Ascending aorta (tissue), 2 donors: ENCODE data around the gene ZNF653. TPM values are rescaled to one million over a fixed set of nuclear protein-coding genes. Genes with fewer than 3 reads are reported as not detected.

ENCODE experiments used
- DNase-seq, 2 donors: peaks; one replicate each; pipeline ENCODE4 v3.0.0-alpha.2; 2019; ENCODE audit warnings: low spot score in 2 of 2
- H3K27ac ChIP-seq, 2 donors: fragments of 200-600 bp; sonication (generic); one replicate each; pipeline ENCODE4 v1.5.1; 2016 to 2017; ENCODE audit warnings: mild to moderate bottlenecking in 1 of 2
- H3K27me3 ChIP-seq: fragments of 200-600 bp; sonication (generic); one replicate; pipeline ENCODE4 v1.5.1; 2017
- H3K36me3 ChIP-seq, 2 donors: fragments of 200-600 bp; sonication (generic); one replicate each; pipeline ENCODE4 v1.5.1; 2016
- H3K4me1 ChIP-seq, 2 donors: fragments of 200-600 bp; sonication (generic); one replicate each; pipeline ENCODE4 v1.5.1; 2016 to 2017; ENCODE audit warnings: mild to moderate bottlenecking in 1 of 2
- H3K4me3 ChIP-seq, 2 donors: fragments of 200-600 bp; sonication (generic); one replicate each; pipeline ENCODE4 v1.5.1; 2016 to 2017; ENCODE audit warnings: mild to moderate bottlenecking in 1 of 2
- H3K9me3 ChIP-seq, 2 donors: fragments of 200-600 bp; sonication (generic); one replicate each; pipeline ENCODE4 v1.5.1; 2016
- intact Hi-C: fragments of 100-400 bp; cut with DNase I; formaldehyde crosslinking; loops from one replicate; pipeline ENCODE4 v1.15.1; 2023
- total RNA-seq: library from RNA; depleted of rRNA; stranded (reverse); fragments of >200 nt; gene quantifications from one replicate; pipeline ENCODE4 v1.1.0, GENCODE V29; 2016
- TF ChIP-seq, protein P1 (sequence below), 3 experiments: fragments of 200-600 bp in 2 of 3; fragments of 450-650 bp in 1 of 3; sonication (generic) in 2 of 3; IDR thresholded peaks; one replicate each; pipeline ENCODE4 v1.5.1; 2016 to 2019; ENCODE audit warnings: antibody characterized with exemption in 3 of 3, mild to moderate bottlenecking in 1 of 3, moderate library complexity in 1 of 3

The ZNF653 gene
- total RNA-seq, 1 donor from 2014 or later = 7.6 TPM

GRCh38 chr19:11534538-11534937, 28.9 kb upstream of the ZNF653 start:
- Histone ChIP-seq H3K27ac (peak overlapping the region; percentile 95 to 97), H3K9me3 (no peaks in the 10 kb centered on the region), H3K4me1 (peaks cover 7 to 17% of the 10 kb centered on the region in 2 donors), H3K27me3 (no peaks in the 10 kb centered on the region), H3K4me3 (no peak overlapping the region), H3K36me3 (no peaks in the 10 kb centered on the region)
- TF ChIP-seq, protein P1, sequence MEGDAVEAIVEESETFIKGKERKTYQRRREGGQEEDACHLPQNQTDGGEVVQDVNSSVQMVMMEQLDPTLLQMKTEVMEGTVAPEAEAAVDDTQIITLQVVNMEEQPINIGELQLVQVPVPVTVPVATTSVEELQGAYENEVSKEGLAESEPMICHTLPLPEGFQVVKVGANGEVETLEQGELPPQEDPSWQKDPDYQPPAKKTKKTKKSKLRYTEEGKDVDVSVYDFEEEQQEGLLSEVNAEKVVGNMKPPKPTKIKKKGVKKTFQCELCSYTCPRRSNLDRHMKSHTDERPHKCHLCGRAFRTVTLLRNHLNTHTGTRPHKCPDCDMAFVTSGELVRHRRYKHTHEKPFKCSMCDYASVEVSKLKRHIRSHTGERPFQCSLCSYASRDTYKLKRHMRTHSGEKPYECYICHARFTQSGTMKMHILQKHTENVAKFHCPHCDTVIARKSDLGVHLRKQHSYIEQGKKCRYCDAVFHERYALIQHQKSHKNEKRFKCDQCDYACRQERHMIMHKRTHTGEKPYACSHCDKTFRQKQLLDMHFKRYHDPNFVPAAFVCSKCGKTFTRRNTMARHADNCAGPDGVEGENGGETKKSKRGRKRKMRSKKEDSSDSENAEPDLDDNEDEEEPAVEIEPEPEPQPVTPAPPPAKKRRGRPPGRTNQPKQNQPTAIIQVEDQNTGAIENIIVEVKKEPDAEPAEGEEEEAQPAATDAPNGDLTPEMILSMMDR (IDR thresholded peaks at IDR 0.05) = no peak
- no peak for DNase-seq
- intact Hi-C loops = loop anchor here (10.0 kb wide), 1 partner anchor 1250 kb away; no protein-coding TSS in a partner anchor

- peak in 1 of 2 donors; percentile 83 for DNase-seq
- TF ChIP-seq, protein P1 (IDR thresholded peaks at IDR 0.05) = peak in 1 of 3 experiments; percentile 37
- no peaks in the 10 kb centered on the region for H3K9me3 ChIP-seq
- H3K4me1 ChIP-seq = peaks cover 8 to 22% of the 10 kb centered on the region in 2 donors
- peak overlapping the region; percentile 92 to 94 for H3K27ac ChIP-seq
- no peak overlapping the region for H3K4me3 ChIP-seq
- H3K27me3 ChIP-seq = no peaks in the 10 kb centered on the region
- intact Hi-C loops = loop anchor here (10.0 kb wide), 1 partner anchor 1254 kb away; no protein-coding TSS in a partner anchor
- no peaks in the 10 kb centered on the region for H3K36me3 ChIP-seq
Observed at GRCh38 chr19:11530432-11530831, 24.8 kb upstream of the ZNF653 start.

DNA sequence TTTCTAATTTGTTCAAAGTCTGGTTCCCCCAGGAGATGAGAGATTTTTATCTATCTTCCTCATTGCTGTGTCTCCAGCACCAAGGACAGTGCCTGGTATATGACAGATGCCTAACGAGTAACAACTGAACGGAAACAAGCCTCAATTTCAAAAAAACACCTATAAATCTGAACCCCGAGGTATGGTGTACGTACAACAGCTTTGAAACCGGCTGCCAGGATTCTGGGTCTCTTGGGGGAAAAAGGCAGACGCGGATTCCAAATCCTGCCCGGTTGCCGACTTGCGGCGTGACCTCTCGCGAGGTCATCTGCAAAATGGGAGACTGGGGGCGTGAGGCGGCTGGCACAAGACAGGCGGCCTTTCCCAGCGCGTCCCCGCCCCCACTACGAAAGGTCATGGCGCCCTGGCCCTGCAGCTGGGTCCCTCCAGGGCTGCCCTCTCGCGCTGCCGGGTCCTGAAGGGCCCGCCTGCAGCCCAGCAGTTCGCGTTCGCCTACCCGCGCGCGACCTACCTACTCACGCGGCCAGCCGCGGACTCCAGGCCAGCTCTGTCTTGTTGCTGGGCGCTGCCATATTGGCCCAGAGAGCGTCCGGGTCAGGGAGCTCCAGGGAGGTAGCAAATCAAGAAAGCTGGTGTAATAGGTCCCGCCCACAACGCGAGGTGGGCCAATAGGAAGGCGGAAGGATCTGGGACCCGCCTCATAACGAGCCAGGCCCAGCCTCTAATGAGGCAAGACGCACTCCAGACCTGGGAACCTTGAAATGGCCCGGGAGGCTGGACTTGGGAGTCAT, 23.1 kb upstream of the ZNF653 start, which contains the start of gene ECSIT:
ECSIT (minus strand) TSS at position 584 of the 791 bp plus-strand sequence. CDS start 9,964 bp downstream, outside the sequence.
- Histone ChIP-seq H3K4me3 (peak within 1 kb of the TSS; percentile 57 to 73), H3K27me3 (no peaks in the 10 kb centered on the region), H3K4me1 (peaks cover 6 to 12% of the 10 kb centered on the region in 2 donors), H3K9me3 (no peaks in the 10 kb centered on the region), H3K27ac (peak within 1 kb of the TSS; percentile 92 to 94), H3K36me3 (no peaks in the 10 kb centered on the region)
- peak; percentile 94 to 100 for DNase-seq
- TF ChIP-seq, protein P1 (IDR thresholded peaks at IDR 0.05) = peak in 1 of 3 experiments; percentile 16
- intact Hi-C loops = loop anchor here (1.0 kb wide), 2 partner anchors 23 to 31 kb away; partner anchors contain the start of genes ELOF1 and ZNF653

DNA sequence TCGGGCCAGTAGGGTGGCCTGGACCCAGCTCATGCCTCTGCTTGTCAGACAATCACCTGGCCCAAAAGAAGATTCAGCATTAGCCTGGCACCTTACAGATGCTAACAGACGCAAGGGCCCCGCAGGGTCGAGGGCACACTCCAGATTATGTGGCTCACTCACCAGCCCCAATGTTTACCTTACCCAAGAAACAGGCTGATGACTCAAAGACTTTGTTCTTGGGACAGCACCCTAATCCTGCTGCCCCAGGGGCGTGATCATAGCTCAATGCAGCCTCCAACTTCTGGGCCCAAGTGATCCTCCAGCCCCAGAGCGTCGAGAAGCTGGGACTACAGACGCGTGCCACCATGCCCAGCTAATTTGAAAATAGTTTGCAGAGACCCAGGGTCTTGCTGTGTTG, 13.5 kb upstream of the ZNF653 start:
- intact Hi-C loops = no loop called here
- H3K9me3 ChIP-seq = no peaks in the 10 kb centered on the region
- H3K36me3 ChIP-seq = peaks cover 12 to 35% of the 10 kb centered on the region in 2 donors

GRCh38 chr19:11513946-11514345, 8.3 kb upstream of the ZNF653 start:
- Histone ChIP-seq H3K4me3 (no peak overlapping the region), H3K9me3 (no peaks in the 10 kb centered on the region), H3K36me3 (peaks cover 14 to 41% of the 10 kb centered on the region in 2 donors), H3K27me3 (no peaks in the 10 kb centered on the region), H3K4me1 (no peaks in the 10 kb centered on the region), H3K27ac (no peak overlapping the region)
- intact Hi-C loops = no loop called here
- TF ChIP-seq, protein P1 (IDR thresholded peaks at IDR 0.05) = no peak
- DNase-seq = no peak

More for the DNA sequence above, 13.5 kb upstream of the ZNF653 start:
- Histone ChIP-seq H3K27me3 (no peaks in the 10 kb centered on the region), H3K27ac (no peak overlapping the region), H3K4me1 (no peaks in the 10 kb centered on the region), H3K4me3 (no peak overlapping the region)
- TF ChIP-seq, protein P1 (IDR thresholded peaks at IDR 0.05) = no peak
- DNase-seq = no peak
